ENCODE results near the gene DMKN. TPM values are rescaled to one million over a fixed set of nuclear protein-coding genes. Genes with fewer than 3 reads are reported as not detected.

DMKN gene
- polyA plus RNA-seq, 3 donors: not detected

DNA sequence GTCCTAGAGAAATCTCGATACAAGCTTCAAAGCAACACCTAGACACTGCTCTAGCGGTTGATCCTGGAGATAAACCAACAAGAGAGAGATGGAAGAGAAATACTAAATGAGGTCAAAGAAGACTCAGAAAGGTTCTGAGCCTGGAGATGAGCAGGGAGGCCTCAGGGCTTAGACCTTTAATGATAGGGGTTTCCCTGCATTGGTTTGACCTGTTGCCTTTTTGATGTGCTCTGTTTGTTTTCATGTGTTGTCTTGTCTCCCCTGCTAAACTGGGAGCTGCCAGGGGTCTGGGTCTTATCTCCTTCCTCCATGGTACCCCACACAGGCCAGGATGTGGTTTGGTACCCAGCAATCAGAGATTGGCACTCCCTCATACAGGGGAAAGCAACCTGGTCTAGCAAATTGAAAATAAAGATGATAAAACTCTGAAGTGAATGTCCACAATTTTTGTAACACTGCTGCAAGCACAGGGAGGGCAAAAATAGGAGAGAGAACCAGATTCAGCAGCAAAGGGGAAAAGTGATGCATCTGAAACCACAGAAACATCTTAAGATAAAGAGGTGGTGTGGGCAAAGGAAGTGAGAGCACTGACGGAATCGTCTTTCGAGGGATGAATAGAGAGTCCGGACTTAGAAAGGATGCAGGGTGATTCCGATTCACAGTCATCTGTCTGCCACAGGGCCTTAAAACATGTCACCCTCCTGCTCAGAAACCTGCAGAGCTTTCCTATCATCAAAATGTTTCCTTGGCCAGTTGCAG lies 61.9 kb downstream of the DMKN start:
- H3K4me3 ChIP-seq (replicated peaks in 1 of 3; ENCODE audit: low read depth in 2 of 3, low read length in 3 of 3): no peak overlapping the region
- H3K9me3 ChIP-seq (replicated peaks in 1 of 2; ENCODE audit: control insufficient read depth in 1 of 2, insufficient read depth in 1 of 2, low read length in 2 of 2): no peaks in the 10 kb centered on the region
- 23% methylated on average over 5 of the region's 7 CpGs for WGBS (ENCODE audit: insufficient coverage)
- peaks cover 4 to 12% (median 5%) of the 10 kb centered on the region in 3 donors for H3K27me3 Mint-ChIP-seq (ENCODE audit: low read depth in 3 of 3)
- H3K27me3 ChIP-seq (ENCODE audit: control insufficient read depth in 2 of 2, insufficient read depth in 2 of 2, low read length in 2 of 2): no peaks in the 10 kb centered on the region
- H4K20me1 ChIP-seq (ENCODE audit: insufficient read depth, low read length): no peaks in the 10 kb centered on the region
- DNase-seq: peak in 1 of 3 donors; percentile 37
- H3K27ac ChIP-seq (ENCODE audit: low read depth in 1 of 2, low read length in 2 of 2): no peak overlapping the region
- H3K4me3 Mint-ChIP-seq: peak overlapping the region; percentile 28 to 56
- H2AFZ ChIP-seq (ENCODE audit: insufficient read depth, low read depth, low read length, poor library complexity, severe bottlenecking): no peak overlapping the region
- H3K9me3 Mint-ChIP-seq: peaks cover 0 to 3% (median 0%) of the 10 kb centered on the region in 7 donors
- H3K36me3 ChIP-seq (replicated peaks in 1 of 2; ENCODE audit: control insufficient read depth in 1 of 2, insufficient read depth in 2 of 2, low read length in 2 of 2): no peaks in the 10 kb centered on the region
- H3K36me3 Mint-ChIP-seq: peaks cover 10 to 18% of the 10 kb centered on the region in 2 donors
- H3K4me1 Mint-ChIP-seq: peaks cover 61% of the 10 kb centered on the region
- intact Hi-C loops (cut with micrococcal nuclease): no loop called here
- TF ChIP-seq, protein P1, sequence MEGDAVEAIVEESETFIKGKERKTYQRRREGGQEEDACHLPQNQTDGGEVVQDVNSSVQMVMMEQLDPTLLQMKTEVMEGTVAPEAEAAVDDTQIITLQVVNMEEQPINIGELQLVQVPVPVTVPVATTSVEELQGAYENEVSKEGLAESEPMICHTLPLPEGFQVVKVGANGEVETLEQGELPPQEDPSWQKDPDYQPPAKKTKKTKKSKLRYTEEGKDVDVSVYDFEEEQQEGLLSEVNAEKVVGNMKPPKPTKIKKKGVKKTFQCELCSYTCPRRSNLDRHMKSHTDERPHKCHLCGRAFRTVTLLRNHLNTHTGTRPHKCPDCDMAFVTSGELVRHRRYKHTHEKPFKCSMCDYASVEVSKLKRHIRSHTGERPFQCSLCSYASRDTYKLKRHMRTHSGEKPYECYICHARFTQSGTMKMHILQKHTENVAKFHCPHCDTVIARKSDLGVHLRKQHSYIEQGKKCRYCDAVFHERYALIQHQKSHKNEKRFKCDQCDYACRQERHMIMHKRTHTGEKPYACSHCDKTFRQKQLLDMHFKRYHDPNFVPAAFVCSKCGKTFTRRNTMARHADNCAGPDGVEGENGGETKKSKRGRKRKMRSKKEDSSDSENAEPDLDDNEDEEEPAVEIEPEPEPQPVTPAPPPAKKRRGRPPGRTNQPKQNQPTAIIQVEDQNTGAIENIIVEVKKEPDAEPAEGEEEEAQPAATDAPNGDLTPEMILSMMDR (IDR thresholded peaks at IDR 0.05): no peak
- H3K27ac Mint-ChIP-seq: peak overlapping the region in 6 of 7 donors; percentile 26 to 68 (median 56)
- no peak overlapping the region for H3K9ac ChIP-seq (ENCODE audit: insufficient read depth, low read length, poor library complexity, severe bottlenecking)
- peaks cover 7% of the 10 kb centered on the region for H3K79me2 ChIP-seq (ENCODE audit: insufficient read depth, low read length)
- no peak overlapping the region for H3K4me2 ChIP-seq (replicated peaks; ENCODE audit: extremely low read depth, low read length, poor library complexity, severe bottlenecking)
- peaks cover 52 to 58% of the 10 kb centered on the region in 2 donors for H3K4me1 ChIP-seq (ENCODE audit: control insufficient read depth in 1 of 2, insufficient read depth in 2 of 2, low read length in 2 of 2)

GRCh38 chr19:35449359-35450043 lies 63.9 kb downstream of the DMKN start:
- Histone ChIP-seq H3K4me1 (ENCODE audit: control insufficient read depth in 1 of 2, insufficient read depth in 2 of 2, low read length in 2 of 2) (peaks cover 72 to 78% of the 10 kb centered on the region in 2 donors), H3K9ac (ENCODE audit: insufficient read depth, low read length, poor library complexity, severe bottlenecking) (peak overlapping the region; percentile 78)

More at GRCh38 chr19:35449359-35450043, 63.9 kb downstream of the DMKN start:
- Histone ChIP-seq H3K4me2 (replicated peaks; ENCODE audit: extremely low read depth, low read length, poor library complexity, severe bottlenecking) (peak overlapping the region; percentile 75), H3K79me2 (ENCODE audit: insufficient read depth, low read length) (peaks cover 7% of the 10 kb centered on the region), H3K9me3 (replicated peaks in 1 of 2; ENCODE audit: control insufficient read depth in 1 of 2, insufficient read depth in 1 of 2, low read length in 2 of 2) (no peaks in the 10 kb centered on the region), H3K27ac (ENCODE audit: low read depth in 1 of 2, low read length in 2 of 2) (peak overlapping the region; percentile 95 to 99), H3K36me3 (replicated peaks in 1 of 2; ENCODE audit: control insufficient read depth in 1 of 2, insufficient read depth in 2 of 2, low read length in 2 of 2) (no peaks in the 10 kb centered on the region), H3K4me3 (replicated peaks in 1 of 3; ENCODE audit: low read depth in 2 of 3, low read length in 3 of 3) (peak overlapping the region; percentile 4 to 73 (median 32)), H3K27me3 (ENCODE audit: control insufficient read depth in 2 of 2, insufficient read depth in 2 of 2, low read length in 2 of 2) (no peaks in the 10 kb centered on the region), H4K20me1 (ENCODE audit: insufficient read depth, low read length) (no peaks in the 10 kb centered on the region), H2AFZ (ENCODE audit: insufficient read depth, low read depth, low read length, poor library complexity, severe bottlenecking) (no peak overlapping the region)
- intact Hi-C loops (cut with micrococcal nuclease): loop anchor here (2.0 to 10.0 kb wide), 3 partner anchors 13 to 455 kb away; partner anchors contain the start of genes HCST (in 1 of the 2), NFKBID (in 1 of the 2) and TYROBP (in 1 of the 2)
- Mint-ChIP-seq H3K27ac (peak overlapping the region; percentile 98 to 100 (median 100)), H3K9me3 (peaks cover 0 to 7% (median 1%) of the 10 kb centered on the region in 7 donors), H3K4me1 (peaks cover 75% of the 10 kb centered on the region), H3K36me3 (peaks cover 15 to 25% of the 10 kb centered on the region in 2 donors), H3K4me3 (peak overlapping the region; percentile 72 to 79), H3K27me3 (ENCODE audit: low read depth in 3 of 3) (peaks cover 0 to 16% (median 7%) of the 10 kb centered on the region in 3 donors)
- peak in 1 of 3 donors; percentile 87 for DNase-seq
- 88% methylated on average over 20 of the region's 27 CpGs for WGBS (ENCODE audit: insufficient coverage)
- TF ChIP-seq, protein P1 (IDR thresholded peaks at IDR 0.05): no peak
